GM19438 (cell line): Measurements from ENCODE around the gene SH2D2A.

Source experiments
- ATAC-seq: cut with Tn5 transposase; IDR thresholded peaks from one replicate; pipeline ENCODE4 v1.9.1; 2021; ENCODE audit warnings: low read depth; ENCODE audit not compliant: unreplicated experiment

Gene SH2D2A

DNA sequence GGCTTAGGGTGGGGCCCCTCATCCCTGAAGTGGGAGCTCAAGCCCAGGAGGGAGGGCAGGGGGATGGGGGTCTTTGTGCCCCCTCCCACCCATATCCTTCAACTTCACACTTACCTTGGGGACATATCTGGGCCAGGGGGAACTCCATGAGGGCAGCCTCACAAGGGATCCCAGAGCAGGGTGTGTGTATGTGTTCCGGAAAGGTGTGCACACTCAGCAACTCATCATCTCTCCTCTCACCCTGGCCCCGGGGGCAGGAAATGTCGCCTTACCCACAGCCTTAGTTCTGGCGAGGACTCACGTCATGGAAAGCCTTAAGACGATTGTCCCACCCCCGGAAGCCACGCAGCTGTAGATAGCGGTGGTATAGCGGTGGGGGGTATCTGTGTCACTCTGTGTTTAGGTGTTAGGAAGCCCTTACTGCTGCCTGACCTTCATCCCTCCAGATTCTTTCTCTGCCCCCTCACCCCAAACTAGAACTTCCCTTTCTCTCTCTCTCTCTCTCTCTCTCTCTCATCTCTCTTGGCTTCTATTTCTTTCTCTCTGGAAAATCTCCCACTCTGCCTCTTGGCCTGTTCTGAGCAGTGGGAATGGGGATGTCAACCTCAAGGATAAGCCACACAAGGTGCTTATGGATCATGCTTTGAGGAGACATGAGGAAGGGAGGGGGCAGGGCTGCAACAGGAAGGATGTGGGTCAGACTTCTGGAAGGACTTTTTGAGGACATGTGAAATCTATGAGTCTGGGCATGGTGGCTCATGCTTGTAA lies at the start of gene SH2D2A:
SH2D2A (minus strand) TSS at position 288 of the 768 bp plus-strand sequence; CDS start at position 148, 140 bp downstream.
- peak; percentile 79 for ATAC-seq

DNA sequence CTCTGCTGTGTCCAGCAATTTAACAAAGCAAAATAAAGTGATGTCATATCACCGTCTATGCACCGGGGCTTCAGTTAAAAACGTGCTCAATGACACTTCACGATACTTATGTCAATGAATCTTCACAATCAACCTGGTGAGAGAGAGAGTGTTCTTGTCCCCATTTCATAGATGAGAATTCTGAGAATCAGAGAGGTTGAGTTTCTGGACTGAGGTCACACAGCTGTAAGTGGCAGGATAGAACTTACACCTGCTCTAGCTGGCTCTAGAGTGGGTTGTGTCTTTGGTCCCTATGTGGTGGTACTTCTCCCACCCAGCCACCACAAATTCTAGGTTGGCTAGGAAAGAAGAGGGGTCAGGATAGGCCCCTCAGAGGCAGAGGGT lies 49.2 kb upstream of the SH2D2A start:
- no peak for ATAC-seq

DNA sequence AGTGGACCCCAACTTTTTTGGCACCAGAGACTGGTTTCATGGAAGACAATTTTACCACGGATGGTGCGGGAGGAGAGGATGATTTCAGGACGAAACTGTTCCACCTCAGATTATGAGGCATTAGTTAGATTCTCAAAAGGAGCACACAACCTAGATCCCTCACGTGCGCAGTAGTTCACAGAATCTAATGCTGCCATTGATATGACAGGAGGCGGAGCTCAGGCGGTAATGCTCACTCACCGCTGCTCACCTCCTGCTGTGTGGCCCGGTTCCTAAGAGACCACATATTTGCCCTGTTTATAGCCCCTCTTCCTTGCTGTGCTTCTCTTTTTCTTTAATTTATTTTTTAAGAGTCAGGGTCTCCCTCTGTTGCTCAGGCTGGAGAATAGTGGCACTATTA lies 48.6 kb upstream of the SH2D2A start:
- no peak for ATAC-seq

DNA sequence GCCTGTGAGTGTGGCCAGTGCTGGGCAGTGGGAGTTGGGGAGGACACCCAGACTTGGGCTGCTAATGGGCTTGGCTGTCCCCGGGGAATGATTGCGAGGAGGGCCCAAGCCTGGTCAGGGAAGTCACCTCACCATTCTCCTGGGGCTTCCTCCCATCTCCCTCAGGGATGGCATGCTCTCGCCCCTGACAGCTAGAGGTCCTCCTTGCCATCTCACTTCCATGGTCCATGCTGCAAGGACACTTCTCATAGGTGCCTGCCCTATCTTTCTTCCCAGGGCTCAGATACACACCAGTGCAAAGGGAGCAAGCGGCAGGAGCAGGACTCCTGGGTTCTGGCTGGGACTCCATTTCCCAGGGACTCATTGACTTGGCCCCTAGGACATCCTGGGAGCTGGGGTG lies 48.1 kb upstream of the SH2D2A start:
- ATAC-seq: no peak

DNA sequence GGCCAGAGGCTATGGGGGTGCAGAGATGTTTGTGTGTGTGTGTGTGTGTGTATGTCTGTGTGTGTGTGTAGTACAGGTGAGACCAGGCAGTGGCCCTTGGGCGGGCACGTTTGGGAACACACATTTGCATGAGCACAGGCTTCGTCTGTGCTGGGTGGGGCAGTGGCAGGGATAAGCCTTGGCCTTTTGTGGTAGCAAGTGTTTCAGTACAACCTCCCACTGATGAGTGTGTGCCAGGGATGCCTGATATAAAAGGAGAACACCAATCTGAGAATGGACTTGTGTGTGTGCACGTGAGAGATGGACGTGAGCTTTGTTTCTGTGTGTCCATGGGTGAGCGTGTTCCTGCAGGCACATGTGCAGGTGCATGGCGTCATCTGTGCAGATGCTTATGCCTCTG lies 47.0 kb upstream of the SH2D2A start:
- no peak for ATAC-seq

DNA sequence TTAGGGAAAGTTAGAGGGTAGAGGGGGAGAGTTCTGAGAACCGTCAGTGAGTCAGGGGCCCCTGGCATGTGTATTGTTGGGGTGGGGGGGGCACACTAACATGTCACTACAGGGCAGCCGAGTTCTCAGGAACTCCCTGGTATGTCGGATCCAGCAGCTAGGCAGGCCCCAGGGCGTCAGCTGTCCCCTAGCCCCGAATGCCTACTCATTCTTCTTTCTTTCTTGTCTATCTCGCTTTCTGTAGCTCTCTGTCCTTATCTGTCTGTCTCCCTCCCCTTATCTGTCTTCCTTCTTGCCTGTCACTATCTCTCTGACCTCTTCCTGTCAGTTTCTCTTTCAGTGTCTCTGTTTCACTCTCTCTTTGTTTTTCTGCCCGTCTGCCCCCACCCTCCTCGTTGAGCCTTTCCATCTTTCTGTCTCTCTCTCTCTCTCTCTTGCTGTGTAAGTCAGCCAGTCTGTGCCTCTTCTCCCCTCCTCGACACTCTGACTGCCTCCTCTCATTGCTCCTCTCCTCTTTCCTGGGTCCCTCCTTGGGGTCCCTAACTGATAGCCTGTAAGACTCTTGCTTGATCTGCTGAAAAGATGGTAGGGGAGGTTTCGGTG lies 46.5 kb upstream of the SH2D2A start:
- no peak for ATAC-seq

DNA sequence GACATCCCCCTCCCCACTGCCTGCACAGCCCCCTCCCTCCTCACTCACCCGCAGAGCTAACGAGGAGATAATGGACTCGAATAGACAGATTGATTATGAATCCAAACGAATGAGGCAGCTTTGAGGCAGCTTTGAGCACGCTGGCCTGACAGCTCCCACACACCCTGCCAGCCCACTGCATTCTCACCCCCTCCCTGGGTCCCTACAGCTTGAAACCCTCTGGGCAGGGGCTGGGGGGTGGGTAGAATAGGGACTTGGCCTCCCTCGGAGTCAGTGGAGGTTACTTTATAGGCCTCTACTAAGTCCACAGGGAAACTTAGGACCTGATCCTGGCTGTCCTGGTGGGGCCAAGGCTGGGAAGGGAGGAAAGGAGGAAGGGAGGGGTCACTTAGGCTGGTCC lies 45.9 kb upstream of the SH2D2A start:
- ATAC-seq: no peak

DNA sequence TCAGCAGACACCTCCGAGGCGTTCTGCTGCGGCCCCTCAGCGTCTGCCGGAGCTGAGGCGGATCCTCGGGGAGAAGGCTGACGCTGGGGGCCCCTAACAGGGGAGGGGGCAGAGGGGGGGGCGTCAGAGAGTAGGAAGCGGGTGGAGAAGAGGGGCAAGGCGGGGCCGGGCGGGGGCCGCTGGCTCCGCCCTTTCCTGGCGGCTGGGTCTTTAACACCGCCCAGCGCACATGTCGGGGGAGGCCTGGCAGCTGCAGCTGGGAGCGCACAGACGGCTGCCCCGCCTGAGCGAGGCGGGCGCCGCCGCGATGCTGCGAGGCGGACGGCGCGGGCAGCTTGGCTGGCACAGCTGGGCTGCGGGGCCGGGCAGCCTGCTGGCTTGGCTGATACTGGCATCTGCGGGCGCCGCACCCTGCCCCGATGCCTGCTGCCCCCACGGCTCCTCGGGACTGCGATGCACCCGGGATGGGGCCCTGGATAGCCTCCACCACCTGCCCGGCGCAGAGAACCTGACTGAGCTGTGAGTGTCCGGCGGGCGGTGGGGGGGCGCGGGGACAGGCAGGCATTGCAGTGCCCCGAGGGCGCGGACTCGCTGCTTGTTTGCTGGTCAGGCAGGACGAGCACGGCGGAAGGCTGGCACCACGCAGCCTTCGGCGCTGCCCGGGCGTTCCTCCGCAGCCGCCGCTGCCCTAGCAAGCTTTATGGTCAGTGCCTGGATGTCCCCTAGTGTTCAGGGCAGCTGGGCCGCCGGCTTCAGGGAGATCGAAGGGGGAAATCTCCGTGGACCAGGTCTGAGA lies 44.2 kb upstream of the SH2D2A start, which contains the start of gene NTRK1:
NTRK1 (plus strand) TSS at position 238 of the 796 bp plus-strand sequence; CDS start at position 308, 70 bp downstream.
- no peak for ATAC-seq

DNA sequence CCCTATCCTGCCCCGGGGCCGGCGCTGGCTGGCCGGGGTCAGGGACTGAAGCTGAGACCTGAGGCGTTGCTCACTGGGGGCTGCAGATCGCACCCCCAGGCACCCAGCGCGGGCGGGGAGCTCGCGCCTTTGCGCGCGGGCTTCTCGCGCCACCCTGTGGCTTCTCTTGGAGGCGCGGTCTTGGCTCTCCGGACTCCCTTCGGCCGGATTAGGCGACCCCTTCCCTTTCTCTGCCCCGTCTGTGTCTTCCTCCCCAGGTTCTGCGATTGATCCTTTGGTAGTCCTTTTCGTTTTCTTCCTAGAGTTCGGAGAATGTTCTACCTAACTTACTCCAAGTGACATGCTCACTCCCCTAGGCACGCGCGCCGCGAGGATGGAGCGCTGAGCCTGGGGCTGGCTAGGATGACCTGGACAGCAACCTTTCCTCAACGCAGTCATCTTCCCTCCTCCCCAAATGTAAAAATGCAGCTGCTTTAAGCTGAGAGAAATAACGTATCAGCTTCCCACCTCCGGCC lies 43.5 kb upstream of the SH2D2A start:
- no peak for ATAC-seq

DNA sequence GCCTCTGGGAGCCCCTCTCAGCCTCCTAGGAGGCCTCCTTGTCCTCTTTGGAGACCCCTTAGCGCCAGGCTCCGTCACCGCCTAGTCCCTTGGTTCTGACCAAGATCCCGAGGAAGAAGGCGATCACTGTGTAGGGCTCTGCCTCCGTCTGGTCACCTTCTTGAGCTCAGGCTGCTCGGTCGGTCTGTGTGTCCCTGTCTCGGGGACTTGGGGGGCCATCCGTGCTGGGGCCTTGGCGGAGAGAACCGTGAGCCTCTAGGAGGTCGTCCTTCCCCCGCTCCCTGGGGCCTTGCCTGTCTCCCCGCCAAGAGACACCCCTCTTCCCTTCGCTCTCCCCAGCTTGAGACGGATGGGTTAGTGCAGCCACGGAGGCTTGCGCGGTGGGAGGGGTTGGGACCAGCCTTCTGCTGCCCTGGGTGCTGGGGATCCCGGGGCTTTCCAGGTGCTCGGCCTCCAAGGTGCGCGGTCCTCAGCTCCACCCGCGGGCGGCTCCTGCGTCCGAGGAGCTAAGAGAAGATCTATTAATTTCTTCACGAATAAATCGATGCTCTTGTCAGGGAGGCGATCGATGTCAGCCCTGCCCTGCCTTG lies 43.0 kb upstream of the SH2D2A start:
- ATAC-seq: no peak

DNA sequence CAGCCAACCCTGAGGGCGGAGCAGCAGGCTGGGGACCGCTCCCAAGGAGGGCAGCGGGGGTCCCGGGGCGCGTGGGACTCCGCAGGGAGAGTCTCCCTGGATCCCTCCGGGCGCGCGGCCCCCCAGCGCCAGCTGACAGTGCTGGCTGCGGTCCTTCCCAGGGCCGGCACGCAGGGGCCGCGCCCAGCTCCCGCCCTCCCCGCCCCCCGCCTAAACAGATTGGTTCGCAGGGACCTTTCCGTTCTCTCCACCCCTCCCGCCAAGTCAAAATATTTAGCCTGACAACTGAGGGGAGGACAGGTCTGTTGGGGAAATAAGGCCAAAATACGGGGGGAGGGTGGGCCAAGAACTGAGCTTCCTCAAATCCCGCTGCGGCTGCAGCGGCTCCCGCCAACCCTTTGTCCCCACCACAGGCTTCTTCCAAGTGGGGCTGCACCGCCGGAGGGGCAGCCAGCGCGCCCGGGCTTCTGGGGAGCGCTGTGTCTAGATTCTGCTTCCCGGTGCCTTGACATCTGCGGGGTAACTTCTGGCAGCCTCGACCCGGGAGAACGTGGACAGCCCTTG lies 42.4 kb upstream of the SH2D2A start, which contains the start of gene INSRR:
INSRR (minus strand) TSS at position 159 of the 564 bp plus-strand sequence. CDS start 496 bp downstream, outside the sequence.
- ATAC-seq: no peak

DNA sequence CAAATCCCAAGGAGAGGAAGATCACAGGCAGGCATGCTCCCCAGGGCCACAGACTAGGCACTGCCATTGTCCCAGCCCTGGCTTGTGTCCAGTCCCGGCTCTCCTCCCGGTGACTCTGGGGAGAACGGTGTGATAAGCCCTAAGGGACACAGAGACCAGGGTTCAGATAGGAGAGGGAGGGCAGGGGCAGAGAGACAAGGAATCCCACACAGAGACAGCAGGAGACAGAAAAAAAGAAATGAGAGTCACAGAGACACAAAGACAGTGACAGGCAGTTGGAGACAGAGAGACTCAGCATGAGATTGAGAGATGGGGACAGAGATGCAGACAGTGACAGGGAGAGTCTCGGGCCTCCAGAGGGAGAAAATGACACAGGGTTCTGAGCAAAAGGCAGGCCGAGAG lies 41.9 kb upstream of the SH2D2A start:
- ATAC-seq: no peak

DNA sequence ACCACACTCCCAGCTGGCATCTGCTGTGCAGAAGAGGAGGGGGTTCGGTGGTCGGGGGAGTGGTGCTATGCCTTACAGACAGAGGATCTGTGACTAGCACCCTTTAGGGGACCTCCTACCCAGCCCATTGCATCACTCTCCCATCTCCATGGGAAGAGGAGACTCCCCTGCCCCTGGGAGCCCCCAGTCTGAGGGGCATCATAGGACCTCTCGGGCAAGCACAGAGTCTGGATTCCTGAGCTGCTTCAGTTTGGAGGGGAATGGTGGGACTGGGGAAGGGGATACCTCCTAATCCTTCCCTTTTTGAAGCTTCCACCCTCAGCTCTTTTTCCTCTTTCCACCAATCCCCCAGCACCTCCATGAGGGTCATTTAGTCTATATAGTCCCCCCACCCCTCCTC lies 40.9 kb upstream of the SH2D2A start:
- ATAC-seq: no peak

DNA sequence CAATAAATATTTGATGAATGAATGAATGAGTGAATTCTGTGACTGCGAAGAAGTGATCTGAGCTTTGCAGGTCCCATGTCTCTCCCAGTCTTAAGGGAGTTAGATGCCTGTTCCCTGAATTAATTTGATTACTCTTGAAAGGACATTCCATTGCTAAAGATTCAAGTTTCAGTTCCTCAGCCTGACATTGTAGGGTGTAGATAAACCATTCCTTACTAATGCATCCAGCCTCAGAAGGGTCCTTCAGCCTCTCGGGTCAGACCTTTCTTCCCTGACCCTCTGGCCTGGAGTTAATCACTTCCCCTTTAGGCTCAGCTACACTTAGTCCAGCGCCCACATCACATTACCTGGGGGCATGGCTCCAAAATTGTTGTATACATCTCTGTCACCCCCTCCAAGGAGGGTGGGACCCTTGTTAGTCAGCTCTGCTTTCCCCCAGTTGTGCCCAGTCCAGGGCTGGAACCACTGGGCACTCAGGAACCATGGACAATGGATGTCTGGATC lies 39.7 kb upstream of the SH2D2A start:
- no peak for ATAC-seq

DNA sequence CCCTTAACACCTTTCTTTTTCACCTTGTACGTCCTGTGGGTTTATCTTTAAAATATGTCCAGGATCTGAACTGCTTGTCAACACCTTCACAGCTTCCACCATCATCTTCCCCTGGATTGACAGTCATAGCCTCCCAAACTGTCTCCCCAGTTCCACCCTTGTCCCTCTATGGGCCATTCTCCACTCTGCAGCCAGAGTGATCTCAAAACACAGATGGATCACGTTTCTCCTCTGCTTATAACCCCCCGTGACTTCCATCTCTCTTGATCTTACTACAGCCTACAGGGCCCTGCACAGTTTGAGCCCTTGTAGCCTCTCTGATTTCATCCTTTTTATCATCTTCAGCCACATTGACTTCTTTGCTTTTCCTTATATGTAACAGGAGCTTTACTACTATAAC lies 38.0 kb upstream of the SH2D2A start:
- no peak for ATAC-seq

DNA sequence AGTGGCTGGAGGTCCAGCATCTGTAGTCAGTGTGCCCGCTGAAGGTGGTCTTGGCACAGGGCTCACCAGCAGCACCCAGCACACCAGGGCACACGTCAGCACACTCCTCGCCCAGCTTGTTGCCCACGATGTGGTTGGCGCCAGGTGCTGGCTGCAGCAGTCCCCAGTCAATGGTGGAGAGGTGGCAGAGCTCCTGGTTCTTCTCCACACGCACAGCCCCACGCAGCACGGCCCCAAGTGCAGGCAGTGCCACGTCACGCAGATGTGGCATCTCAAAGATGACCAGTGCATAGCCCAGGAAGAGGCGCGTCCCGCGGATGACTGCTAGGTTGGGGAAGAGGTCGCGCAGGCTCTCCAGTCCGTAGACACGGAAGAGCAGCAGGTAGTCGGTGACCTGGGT lies 37.1 kb upstream of the SH2D2A start:
- no peak for ATAC-seq

DNA sequence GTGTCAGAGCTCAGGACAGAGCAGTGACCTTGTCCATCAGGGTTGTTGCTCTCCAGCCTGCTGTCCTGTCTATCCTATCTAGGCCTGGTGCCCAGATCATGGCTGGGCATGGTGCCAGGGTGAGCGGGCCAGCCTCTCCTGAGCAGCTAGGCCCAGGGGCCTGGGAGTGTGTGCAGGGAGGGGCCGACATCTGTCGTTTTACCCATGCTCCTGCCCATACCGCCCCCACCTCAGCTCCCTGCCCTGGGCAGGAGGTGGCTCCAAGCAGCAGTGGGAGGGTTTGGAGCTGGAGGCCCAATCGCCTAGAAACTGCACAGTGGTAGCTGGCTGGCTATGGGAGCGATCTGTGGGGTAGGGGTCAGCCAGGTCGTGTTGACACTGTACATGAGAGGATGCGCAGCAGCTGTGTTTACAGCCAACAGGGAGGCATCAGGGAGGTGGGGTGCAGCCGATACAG lies 35.8 kb upstream of the SH2D2A start:
- no peak for ATAC-seq

DNA sequence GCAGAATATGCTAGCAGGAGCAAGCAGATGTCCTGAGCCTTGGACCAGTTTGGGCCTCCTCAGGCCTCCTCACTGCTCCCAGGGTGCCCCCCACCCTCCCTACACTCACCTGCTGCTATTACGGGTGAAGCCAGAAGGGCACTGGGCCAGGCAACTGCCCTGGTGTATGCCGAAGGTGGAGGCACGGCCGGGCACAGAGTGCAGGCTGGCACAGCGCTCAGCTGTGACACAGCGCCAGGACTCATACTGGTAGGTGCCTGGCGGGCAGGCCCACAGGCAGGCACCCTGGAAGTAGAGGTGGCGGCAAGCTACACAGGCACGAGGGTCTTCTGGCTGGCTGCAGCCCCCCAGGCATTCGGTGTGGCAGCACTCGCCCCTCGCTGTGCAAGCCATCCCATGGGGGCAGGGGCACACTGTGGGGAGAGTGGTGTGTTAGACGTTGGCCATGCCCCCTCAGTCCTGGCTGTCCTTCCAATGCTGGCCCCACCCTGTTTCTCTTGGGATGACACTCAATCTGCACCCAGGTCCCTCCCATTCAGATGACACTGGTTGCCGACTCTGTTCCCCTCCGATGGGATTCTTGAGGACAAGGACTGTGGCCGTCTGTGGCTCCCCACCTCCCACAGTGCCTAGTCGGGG lies 35.2 kb upstream of the SH2D2A start:
- ATAC-seq: no peak

DNA sequence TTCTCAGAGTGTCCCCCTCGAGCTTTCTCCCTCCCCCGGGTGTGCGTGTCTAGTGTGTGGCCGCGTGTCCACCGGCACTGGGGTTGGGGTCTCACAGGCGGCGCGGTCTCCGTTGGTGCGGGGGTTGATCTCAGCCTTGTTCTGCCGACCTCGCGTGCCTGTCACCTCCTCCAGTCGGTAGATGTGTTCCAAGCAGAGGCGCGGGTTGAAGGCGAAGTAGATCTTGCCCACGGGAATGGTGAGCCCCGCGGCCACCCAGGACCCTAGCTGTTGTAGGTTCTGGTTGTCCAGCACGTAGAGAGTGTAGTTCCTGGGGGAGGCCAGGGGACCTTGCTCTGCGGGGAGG lies 32.5 kb upstream of the SH2D2A start:
- no peak for ATAC-seq
